GM19239 (cell line): ENCODE data around the gene PRM1.

Experiments
- DNase-seq: peaks from one replicate; pipeline ENCODE4 v3.0.0; 2011; ENCODE audit warnings: low spot score; ENCODE audit not compliant: insufficient read length
- FAIRE-seq: peaks from 2 replicates; lab custom pipeline; 2011; peaks lifted over from hg19 to GRCh38; lab: Jason Lieb, UNC

PRM1 gene

GRCh38 chr16:11240636-11241473, 40.3 kb downstream of the PRM1 start:
- no peak for DNase-seq
- FAIRE-seq = no peak

- FAIRE-seq = no peak
- DNase-seq = no peak
These were observed 41.2 kb downstream of the PRM1 start for GRCh38 chr16:11239644-11240632.

- DNase-seq = no peak
- no peak for FAIRE-seq
These were observed 42.6 kb downstream of the PRM1 start for GRCh38 chr16:11238272-11239202.

DNA sequence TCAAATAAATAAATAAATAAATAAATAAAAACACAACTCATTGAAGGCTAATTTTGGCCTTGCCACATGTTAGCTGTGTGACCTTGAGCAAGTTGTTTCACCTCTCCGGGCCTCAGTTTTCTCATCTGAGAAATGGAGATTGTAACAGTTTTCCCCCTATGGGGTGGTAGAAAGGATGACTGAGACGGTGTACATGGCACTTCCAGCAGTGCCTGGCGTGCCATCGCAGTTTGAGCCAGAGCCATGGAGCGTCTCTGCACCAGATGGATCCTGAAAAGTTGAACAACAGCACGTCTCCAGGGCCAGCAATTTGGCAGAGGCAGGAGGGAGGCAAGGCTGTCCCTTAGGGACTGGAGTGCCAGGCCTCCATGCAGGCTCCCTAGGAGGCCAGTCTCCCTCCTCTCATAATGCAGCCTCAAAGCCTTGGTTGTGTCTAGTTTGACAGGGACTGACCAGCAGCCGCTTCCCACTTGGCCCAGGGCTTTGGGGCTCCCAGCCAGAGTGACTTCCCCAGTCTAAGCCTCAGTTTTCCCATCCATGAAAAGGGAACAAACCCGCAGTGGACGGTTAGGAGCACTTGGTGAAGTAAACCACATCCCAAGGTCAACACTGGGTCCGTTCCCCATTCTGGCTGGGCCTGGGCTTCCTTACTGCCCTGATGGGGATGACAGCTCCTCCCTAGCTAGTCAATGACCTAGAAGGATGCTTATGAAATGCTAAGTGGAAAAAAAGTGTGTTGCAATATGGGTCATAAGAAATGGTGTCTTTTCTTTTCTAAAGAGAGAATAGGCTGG, 44.5 kb downstream of the PRM1 start:
- FAIRE-seq (no peak), DNase-seq (no peak)

- DNase-seq (no peak), FAIRE-seq (peak; percentile 28)
These were observed 45.5 kb downstream of the PRM1 start for GRCh38 chr16:11235703-11235991.

- no peak for FAIRE-seq
These were observed 46.0 kb downstream of the PRM1 start for GRCh38 chr16:11234884-11235702.

GRCh38 chr16:11233727-11234376, 47.3 kb downstream of the PRM1 start:
- DNase-seq (no peak), FAIRE-seq (peak; percentile 82)

More at GRCh38 chr16:11234884-11235702, 46.0 kb downstream of the PRM1 start:
- DNase-seq = no peak

DNA sequence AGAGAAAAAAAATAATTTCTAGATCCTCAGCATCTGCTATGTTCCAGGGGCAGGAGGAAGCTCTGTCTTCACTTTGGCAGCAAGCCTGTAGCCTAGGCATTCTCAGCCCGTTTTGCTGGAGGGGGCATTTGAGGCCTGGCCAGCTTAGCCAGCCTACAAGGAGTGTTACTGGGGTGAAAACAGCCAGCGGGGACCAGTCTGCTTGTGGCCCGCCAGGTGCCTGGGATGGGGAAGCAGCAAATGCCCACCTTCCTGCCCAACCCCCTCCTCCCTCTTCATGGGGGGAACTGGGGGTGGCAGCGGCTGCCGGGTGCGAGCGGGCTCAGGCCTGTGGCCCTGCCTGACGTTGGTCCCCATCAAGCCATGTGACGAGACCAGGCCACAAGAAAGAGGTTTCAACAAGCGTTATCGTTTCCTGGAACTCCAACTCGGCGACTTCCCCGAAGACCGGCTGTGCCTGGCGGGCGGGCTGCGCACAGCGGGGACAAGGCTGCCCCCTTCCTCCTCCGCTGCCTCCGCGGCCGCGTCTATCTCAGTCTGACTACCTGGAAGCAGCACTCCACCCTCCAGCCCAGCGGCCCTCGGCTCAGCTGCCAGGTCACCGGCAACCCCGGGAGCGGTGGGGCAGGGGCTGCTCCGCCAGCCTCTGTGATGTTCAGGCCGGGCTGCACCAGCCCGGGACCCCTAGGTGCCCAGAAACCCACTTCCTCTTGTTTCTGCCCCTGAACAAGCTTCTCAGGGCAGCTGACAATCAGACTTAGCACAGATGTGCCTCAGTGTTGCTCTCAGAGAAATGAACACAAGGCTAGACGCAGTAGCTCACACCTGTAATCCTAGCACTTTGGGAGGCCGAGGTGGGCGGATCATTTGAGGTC, 48.0 kb downstream of the PRM1 start:
- FAIRE-seq (peak; percentile 86), DNase-seq (peak; percentile 44)

- no peak for DNase-seq
These were observed 48.8 kb downstream of the PRM1 start for GRCh38 chr16:11232302-11232851.

DNA sequence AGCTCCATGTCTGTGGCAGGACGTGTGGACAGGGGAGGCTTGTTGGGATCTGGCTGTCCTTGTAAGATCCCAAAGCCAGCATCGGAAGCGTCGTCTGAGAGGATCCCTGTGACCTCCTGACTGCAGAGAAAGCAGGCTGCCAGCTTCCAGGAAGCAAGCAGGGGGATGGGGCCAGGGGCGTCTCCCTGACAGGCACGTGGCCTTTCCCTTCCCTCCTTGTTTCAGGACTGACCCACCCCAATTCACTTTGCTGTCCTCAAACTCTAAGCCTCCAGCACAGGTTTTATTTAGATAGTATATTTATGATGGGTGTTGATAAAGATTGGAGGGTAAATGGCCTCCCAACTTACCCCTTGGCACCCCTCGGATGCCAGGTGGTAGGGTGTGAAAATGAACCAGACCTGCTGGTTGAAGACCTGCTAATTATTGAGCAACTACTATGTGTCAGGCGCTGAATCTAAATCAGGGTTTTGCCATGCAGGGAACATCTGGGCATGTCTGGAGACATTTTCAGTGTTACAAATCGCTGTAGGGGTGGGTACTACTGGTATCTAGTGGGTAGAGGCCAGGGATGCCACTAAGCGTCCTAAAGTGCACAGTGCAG, 49.7 kb downstream of the PRM1 start:
- FAIRE-seq = no peak
- DNase-seq = no peak

More at GRCh38 chr16:11232302-11232851, 48.8 kb downstream of the PRM1 start:
- FAIRE-seq = no peak
